Psoas muscle (tissue), 8 donors: ENCODE results near the gene ZNRD2. TPM values are rescaled to one million over a fixed set of nuclear protein-coding genes. Genes with fewer than 3 reads are reported as not detected.

Experiments
- ATAC-seq, 4 donors: fragments of 200-7000 bp; cut with Tn5 transposase; one replicate each; pipeline ENCODE4 v1.9.1; 2020; ENCODE audit warnings: moderate library complexity in 3 of 4, mild to moderate bottlenecking in 2 of 4
- DNase-seq, 2 donors: peaks; one replicate each; pipeline ENCODE4 v3.0.0-alpha.2; 2020
- H3K27ac ChIP-seq: fragments of 200-600 bp; one replicate; pipeline ENCODE4 v1.8.0; 2022
- H3K27me3 ChIP-seq, 3 donors: fragments of 200-600 bp in 1 of 3; one replicate each; pipeline versions ENCODE4 v1.6.1 to v1.8.0; 2013 to 2022; ENCODE audit warnings: low read length in 2 of 3, mild to moderate bottlenecking in 2 of 3, moderate library complexity in 1 of 3; ENCODE audit not compliant: insufficient read depth in 3 of 3
- H3K36me3 ChIP-seq, 2 donors: fragments of 200-600 bp in 1 of 2; one replicate each; pipeline versions ENCODE4 v1.6.1 to v1.8.0; 2013 to 2022; ENCODE audit warnings: low read depth in 1 of 2, mild to moderate bottlenecking in 1 of 2, moderate library complexity in 1 of 2; ENCODE audit not compliant: insufficient read depth in 1 of 2
- H3K4me1 ChIP-seq: fragments of 200-600 bp; one replicate; pipeline ENCODE4 v1.8.0; 2022
- H3K4me3 ChIP-seq: fragments of 200-600 bp; one replicate; pipeline ENCODE4 v1.8.0; 2022; ENCODE audit warnings: mild to moderate bottlenecking
- H3K9me3 ChIP-seq: fragments of 200-600 bp; one replicate; pipeline ENCODE4 v1.8.0; 2022
- WGBS, 3 donors: extraction: QIAGEN DNeasy Blood & Tissue Kit; methylation state at CpG; one replicate each; pipeline versions ENCODE4 v1.1.6 to v1.1.7; 2013; 5-methylcytosine and 5-hydroxymethylcytosine counted together
- intact Hi-C, 2 donors: fragments of 100-400 bp; cut with DNase I; formaldehyde crosslinking; loops; one replicate each; pipeline versions ENCODE4 v1.11.0 to v1.14.2; 2022
- polyA plus RNA-seq, 3 donors: library from polyadenylated mRNA; stranded (reverse); fragments of 200-250 nt; gene quantifications; one replicate each; pipeline ENCODE4 v1.2.3, GENCODE V29; 2013
- total RNA-seq, 4 donors: library from RNA; stranded (reverse); fragmentation: NEBNext Ultra II Directional in 2 of 4; extraction: Animal tissue kit (Norgen Biotek cat#: 25700) in 2 of 4; gene quantifications; one replicate each; pipeline versions ENCODE4 v1.2.1 to v1.2.4, GENCODE V29; 2021 to 2023
- TF ChIP-seq, protein P1 (sequence below): fragments of 200-600 bp; IDR thresholded peaks from one replicate; pipeline ENCODE4 v1.8.0; 2022; ENCODE audit warnings: antibody characterized with exemption
- donor health status: healthy with polysubstance abuse.
- donor health status: DM: no; HTN: no; CAD: no; lungs with moderate emphysema.
- donor health status: Bipolar disorder and iron deficiency.
- donor health status: healthy.
- donor health status: DM: yes; HTN: yes; CAD: no.
- donor health status: DM: no; HTN: no; CAD: no.
- donor health status: DM: no; HTN: no; CAD: no.
- donor health status: DM: yes; HTN: yes; CAD: no.

The ZNRD2 gene
- total and polyA plus RNA-seq, 7 donors: 31.6 to 118 (median 43.5) TPM

DNA sequence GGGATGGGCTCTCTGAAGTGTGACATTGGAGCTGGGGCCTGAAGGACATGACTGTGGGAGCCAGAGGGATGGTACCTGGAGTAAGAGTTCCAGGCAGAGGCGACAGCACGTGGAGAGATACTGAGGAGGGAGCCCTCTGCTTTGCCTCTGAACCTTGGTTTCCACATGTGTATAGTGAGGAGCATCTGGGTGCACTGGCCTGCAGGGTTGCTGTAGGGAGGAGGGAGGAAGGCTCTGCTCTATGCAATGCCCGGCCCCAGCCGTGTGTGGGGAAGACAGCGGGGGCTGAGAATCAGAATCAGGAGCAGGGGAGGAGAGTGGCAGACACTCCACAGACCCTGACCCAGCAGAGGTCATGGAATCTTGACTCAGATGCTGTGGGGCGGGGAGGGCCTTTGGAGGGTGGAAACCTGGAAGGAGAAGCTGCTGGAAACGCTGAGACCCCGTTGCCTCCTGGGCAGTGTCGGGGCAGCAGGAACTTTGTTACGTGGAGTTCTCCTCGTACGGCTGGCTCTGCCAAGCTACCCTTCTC, 41.4 kb upstream of the ZNRD2 start:
- peak in 1 of 2 donors; percentile 39 for DNase-seq
- 88 to 92% (median 89%) methylated on average over 12 of the region's 12 CpGs for WGBS, 3 donors

DNA sequence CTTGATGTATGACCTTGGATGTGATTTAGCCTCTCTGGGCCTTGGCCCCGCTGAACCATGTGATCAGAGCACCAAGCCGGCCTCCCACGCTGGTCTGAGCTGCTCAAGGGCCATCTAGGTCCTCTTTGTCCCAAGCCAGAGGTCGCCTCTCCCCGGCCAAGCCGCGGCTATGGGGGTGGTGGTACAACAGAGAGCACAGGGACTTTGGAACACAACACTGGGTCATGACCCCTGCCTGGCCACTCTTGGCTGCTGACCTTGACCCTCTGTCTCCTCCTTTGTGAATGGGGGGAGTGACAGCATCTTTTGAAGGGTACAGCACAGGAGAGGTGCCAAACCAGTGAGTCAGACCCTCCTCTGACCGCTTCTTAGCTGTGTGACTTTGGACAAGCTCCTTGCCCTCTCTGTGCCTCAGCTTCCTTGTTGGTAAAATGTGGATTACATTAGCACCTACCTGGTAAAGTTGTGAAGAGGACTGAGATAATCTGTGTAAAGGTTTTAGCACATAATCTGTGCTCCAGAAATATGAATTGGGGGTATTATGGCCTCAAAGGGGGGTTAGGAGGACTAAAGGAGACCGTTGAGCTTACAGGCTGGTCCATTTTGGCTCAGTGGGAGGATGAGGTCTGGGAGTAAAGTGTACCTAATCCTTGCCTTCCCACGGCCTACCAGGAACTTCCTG, 40.7 kb upstream of the ZNRD2 start:
- intact Hi-C loops: no loop called here
- WGBS, 3 donors: 72 to 86% (median 77%) methylated on average over 10 of the region's 10 CpGs
- Histone ChIP-seq H3K4me1 (peaks cover 9% of the 10 kb centered on the region), H3K9me3 (no peaks in the 10 kb centered on the region), H3K27ac (no peak overlapping the region), H3K36me3 (peaks cover 6 to 81% of the 10 kb centered on the region in 2 donors), H3K4me3 (no peak overlapping the region), H3K27me3 (no peaks in the 10 kb centered on the region)
- TF ChIP-seq, protein P1, sequence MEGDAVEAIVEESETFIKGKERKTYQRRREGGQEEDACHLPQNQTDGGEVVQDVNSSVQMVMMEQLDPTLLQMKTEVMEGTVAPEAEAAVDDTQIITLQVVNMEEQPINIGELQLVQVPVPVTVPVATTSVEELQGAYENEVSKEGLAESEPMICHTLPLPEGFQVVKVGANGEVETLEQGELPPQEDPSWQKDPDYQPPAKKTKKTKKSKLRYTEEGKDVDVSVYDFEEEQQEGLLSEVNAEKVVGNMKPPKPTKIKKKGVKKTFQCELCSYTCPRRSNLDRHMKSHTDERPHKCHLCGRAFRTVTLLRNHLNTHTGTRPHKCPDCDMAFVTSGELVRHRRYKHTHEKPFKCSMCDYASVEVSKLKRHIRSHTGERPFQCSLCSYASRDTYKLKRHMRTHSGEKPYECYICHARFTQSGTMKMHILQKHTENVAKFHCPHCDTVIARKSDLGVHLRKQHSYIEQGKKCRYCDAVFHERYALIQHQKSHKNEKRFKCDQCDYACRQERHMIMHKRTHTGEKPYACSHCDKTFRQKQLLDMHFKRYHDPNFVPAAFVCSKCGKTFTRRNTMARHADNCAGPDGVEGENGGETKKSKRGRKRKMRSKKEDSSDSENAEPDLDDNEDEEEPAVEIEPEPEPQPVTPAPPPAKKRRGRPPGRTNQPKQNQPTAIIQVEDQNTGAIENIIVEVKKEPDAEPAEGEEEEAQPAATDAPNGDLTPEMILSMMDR: no peak
- ATAC-seq (no peak), DNase-seq (peak in 1 of 2 donors; percentile 34)

More for the DNA sequence above, 41.4 kb upstream of the ZNRD2 start:
- ATAC-seq: no peak
- Histone ChIP-seq H3K9me3 (no peaks in the 10 kb centered on the region), H3K27ac (no peak overlapping the region), H3K36me3 (peaks cover 6 to 77% of the 10 kb centered on the region in 2 donors), H3K4me1 (peaks cover 16% of the 10 kb centered on the region), H3K4me3 (no peak overlapping the region), H3K27me3 (no peaks in the 10 kb centered on the region)
- intact Hi-C loops: no loop called here
- TF ChIP-seq, protein P1: no peak

DNA sequence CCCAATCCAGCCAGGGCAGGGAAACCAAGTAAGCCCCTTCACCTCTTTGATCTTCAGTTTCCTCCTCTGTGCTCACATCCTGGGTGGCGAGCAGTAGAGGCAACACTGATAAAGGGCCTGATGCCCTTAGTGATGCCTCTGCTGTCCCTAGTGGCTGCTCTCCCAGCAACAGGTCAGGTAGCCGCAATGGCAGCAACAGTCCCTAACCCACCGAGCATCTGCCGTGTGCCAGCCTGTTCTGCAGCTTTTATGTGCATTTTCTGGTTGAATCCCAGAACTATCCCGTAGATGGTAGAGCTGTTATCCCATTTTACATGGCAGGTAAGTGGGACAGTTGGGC, 40.1 kb upstream of the ZNRD2 start:
- Histone ChIP-seq H3K4me3 (no peak overlapping the region), H3K27ac (no peak overlapping the region), H3K9me3 (no peaks in the 10 kb centered on the region), H3K27me3 (no peaks in the 10 kb centered on the region), H3K4me1 (peaks cover 9% of the 10 kb centered on the region), H3K36me3 (peaks cover 6 to 86% of the 10 kb centered on the region in 2 donors)
- 84 to 94% (median 86%) methylated on average over 5 of the region's 5 CpGs for WGBS, 3 donors
- DNase-seq: no peak
- intact Hi-C loops: no loop called here
- TF ChIP-seq, protein P1: no peak
- no peak for ATAC-seq

DNA sequence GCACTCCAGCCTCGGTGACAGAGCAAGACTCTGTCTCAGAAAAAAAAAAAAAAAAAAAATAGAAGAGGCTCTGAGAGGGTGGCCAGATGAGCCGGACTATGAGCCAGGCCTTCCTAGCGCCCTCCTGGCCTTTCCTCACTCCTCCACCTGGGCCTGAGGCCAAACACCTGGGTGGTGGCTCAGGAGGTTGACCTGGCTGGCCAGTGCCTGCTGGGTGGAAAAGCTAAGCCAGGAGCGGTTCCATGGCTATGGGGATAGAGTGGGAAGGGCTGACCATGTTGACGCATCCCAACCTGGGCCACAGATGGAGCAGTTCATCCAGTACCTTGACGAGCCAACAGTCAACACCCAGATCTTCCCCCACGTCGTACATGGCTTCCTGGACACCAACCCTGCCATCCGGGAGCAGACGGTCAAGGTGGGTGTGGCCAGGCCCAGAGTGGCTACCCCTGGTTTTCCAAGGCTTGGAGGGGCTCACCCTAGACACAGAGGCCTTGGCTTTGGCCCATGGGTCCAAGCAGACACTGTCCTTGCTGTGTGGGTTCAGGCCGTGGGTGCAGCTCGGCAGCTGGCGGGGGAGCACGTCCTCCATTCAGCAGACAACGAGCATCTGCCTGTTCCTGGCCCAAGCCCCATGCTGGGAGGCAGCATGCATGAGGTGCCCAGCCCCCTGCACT, 37.8 kb upstream of the ZNRD2 start:
- Histone ChIP-seq H3K27me3 (no peaks in the 10 kb centered on the region), H3K27ac (no peak overlapping the region), H3K4me1 (no peaks in the 10 kb centered on the region), H3K4me3 (no peak overlapping the region), H3K9me3 (no peaks in the 10 kb centered on the region), H3K36me3 (peaks cover 6 to 95% of the 10 kb centered on the region in 2 donors)
- 71 to 83% (median 81%) methylated on average over 13 to 15 of the region's 15 CpGs for WGBS, 3 donors
- DNase-seq: no peak
- ATAC-seq: no peak
- TF ChIP-seq, protein P1: no peak
- intact Hi-C loops: no loop called here
